ENCODE measurements around the gene MT1X. TPM values are rescaled to one million over a fixed set of nuclear protein-coding genes. Genes with fewer than 3 reads are reported as not detected.
A peak's percentile ranks its signal among the peaks of the same experiment; 100 is the strongest.

The MT1X gene
- total and polyA plus RNA-seq, 2 of the 13 experiments (the other 11 are each of a cell fraction or from before 2014, with no cell fraction given): 19.7 to 288 TPM

DNA sequence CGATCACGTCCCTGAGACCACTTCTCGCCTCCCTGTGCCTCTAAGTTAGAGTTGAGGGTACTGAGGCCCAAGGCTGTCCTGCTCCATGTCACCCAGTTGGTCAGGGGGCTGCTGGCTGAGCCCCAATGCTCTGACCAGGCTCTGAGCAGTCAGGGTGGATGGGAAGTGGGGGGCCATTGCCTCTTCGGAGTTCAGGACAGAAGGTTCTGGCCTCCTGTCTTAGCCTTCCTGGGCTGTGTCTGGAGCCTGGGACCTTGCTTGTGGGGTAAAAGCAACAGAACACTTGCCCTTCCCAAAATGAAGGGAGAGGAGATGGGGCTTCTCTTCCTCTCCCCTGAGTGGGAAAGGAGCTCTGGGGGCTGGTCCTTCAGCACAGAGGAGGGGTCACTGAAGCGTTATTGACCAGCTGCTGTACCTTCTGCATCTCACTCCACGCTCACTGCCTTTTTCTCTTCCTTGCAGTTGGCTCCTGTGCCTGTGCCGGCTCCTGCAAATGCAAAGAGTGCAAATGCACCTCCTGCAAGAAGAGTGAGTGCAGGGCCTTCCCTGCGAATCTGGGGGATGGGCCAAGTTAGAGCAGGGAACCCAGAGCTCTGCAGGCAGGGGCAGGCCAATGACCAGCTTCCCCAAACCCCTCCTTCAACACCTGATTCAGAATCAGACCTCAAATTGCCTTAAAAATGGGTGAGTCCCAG is 580 bp downstream of the MT1X start:
- WGBS (ENCODE audit: low lambda C conversion rate): 12% methylated on average over 8 of the region's 8 CpGs
- H3K4me3 ChIP-seq (replicated peaks in 1 of 3; ENCODE audit: insufficient read depth in 1 of 3, low read depth in 2 of 3, low read length in 3 of 3): peak overlapping the region; percentile 62 to 83 (median 78); a peak in 5 of 6 replicates
- H2AFZ ChIP-seq (ENCODE audit: low read length): peak overlapping the region; percentile 79
- POLR2A ChIA-PET: interaction anchor here (0.8 to 2.3 kb wide), 9 partner anchors 19 to 76 kb away, joined by 3 to 15 read pairs (median 3); partner anchors contain the start of genes MT1A, MT1E, MT2A and NUP93
- in situ Hi-C loops (cut with HindIII; ENCODE audit: extremely low pct_ligation_motif_present, low pct_unique_long_range_greater_than_20kb) (no loop called here), intact Hi-C loops (cut with micrococcal nuclease; ENCODE audit: unreplicated experiment) (no loop called here)
- H3K9me3 ChIP-seq (ENCODE audit: low read length): peaks cover 10% of the 10 kb centered on the region
- H3K79me2 ChIP-seq (ENCODE audit: insufficient read depth, low read length): no peaks in the 10 kb centered on the region
- TSS peak; percentile 92 for BruUV-seq (replicated peaks)
- ATAC-seq: peak; percentile 18
- H3K9ac ChIP-seq (ENCODE audit: insufficient read depth, low read depth, low read length): peak overlapping the region; percentile 66
- FAIRE-seq: no peak
- peaks cover 45% of the 10 kb centered on the region for H3K4me1 ChIP-seq (ENCODE audit: insufficient read depth, low read length)
- H3K27me3 ChIP-seq (ENCODE audit: control insufficient read depth in 1 of 2, insufficient read depth in 2 of 2, low read length in 2 of 2): peaks cover 0 to 6% of the 10 kb centered on the region in 2 experiments; a peak in 1 of 5 replicates
- H4K20me1 ChIP-seq (ENCODE audit: insufficient read depth, low read length): no peaks in the 10 kb centered on the region
- H3K36me3 ChIP-seq (replicated peaks in 1 of 2; ENCODE audit: control insufficient read depth in 1 of 2, insufficient read depth in 2 of 2, low read length in 2 of 2): no peaks in the 10 kb centered on the region
- CTCF ChIA-PET (ENCODE audit: low intra/inter-chr PET ratio, low total read pairs): no interaction called here
- H3K27ac ChIP-seq (ENCODE audit: extremely low read length, insufficient read depth, low read length): no peak overlapping the region
- no peak for DNase-seq (ENCODE audit: low spot score)
- peak overlapping the region; percentile 100 for H3K4me2 ChIP-seq (ENCODE audit: low read depth, low read length)
- TF ChIP-seq CBFB (CRISPR knock-in tag; IDR thresholded peaks at IDR 0.05) (no peak), ZNF33B (CRISPR knock-in tag; IDR thresholded peaks at IDR 0.05) (no peak), HOXA9 (CRISPR knock-in tag; IDR thresholded peaks at IDR 0.05; ENCODE audit: borderline replicate concordance) (0 out of 2 replicates have a peak, but pooled peaks have one; percentile 8), ATF1 (CRISPR knock-in tag; IDR thresholded peaks at IDR 0.05) (no peak), ATF7 (IDR thresholded peaks at IDR 0.05) (no peak), ATF7 (CRISPR knock-in tag; IDR thresholded peaks at IDR 0.05) (0 out of 2 replicates have a peak, but pooled peaks have one; percentile 3), NFE2L1 (CRISPR knock-in tag; IDR thresholded peaks at IDR 0.05; ENCODE audit: borderline replicate concordance) (peak; percentile 6; the same call in 1 of the 2 replicates), BORCS8-MEF2B (CRISPR knock-in tag; IDR thresholded peaks at IDR 0.05) (0 out of 2 replicates have a peak, but pooled peaks have one; percentile 11), ZNF782 (CRISPR knock-in tag; IDR thresholded peaks at IDR 0.05; ENCODE audit: borderline replicate concordance) (0 out of 2 replicates have a peak, but pooled peaks have one; percentile 5), SMAD3 (CRISPR knock-in tag; IDR thresholded peaks at IDR 0.05) (no peak), SNAPC2 (CRISPR knock-in tag; IDR thresholded peaks at IDR 0.05) (0 out of 2 replicates have a peak, but pooled peaks have one; percentile 8), SMARCC2 (IDR thresholded peaks at IDR 0.05) (no peak), ZNF713 (CRISPR knock-in tag; IDR thresholded peaks at IDR 0.05) (0 out of 2 replicates have a peak, but pooled peaks have one; percentile 16)
- TF ChIP-seq, protein P1, sequence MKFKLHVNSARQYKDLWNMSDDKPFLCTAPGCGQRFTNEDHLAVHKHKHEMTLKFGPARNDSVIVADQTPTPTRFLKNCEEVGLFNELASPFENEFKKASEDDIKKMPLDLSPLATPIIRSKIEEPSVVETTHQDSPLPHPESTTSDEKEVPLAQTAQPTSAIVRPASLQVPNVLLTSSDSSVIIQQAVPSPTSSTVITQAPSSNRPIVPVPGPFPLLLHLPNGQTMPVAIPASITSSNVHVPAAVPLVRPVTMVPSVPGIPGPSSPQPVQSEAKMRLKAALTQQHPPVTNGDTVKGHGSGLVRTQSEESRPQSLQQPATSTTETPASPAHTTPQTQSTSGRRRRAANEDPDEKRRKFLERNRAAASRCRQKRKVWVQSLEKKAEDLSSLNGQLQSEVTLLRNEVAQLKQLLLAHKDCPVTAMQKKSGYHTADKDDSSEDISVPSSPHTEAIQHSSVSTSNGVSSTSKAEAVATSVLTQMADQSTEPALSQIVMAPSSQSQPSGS (CRISPR knock-in tag; IDR thresholded peaks at IDR 0.05): no peak
- TF ChIP-seq, protein P2, sequence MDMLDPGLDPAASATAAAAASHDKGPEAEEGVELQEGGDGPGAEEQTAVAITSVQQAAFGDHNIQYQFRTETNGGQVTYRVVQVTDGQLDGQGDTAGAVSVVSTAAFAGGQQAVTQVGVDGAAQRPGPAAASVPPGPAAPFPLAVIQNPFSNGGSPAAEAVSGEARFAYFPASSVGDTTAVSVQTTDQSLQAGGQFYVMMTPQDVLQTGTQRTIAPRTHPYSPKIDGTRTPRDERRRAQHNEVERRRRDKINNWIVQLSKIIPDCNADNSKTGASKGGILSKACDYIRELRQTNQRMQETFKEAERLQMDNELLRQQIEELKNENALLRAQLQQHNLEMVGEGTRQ (IDR thresholded peaks at IDR 0.05; ENCODE audit: low read depth, low read length): 0 out of 2 replicates have a peak, but pooled peaks have one; percentile 9
- TF ChIP-seq, protein P2 (CRISPR knock-in tag; IDR thresholded peaks at IDR 0.05; ENCODE audit: borderline replicate concordance): no peak
- TF ChIP-seq, protein P3, sequence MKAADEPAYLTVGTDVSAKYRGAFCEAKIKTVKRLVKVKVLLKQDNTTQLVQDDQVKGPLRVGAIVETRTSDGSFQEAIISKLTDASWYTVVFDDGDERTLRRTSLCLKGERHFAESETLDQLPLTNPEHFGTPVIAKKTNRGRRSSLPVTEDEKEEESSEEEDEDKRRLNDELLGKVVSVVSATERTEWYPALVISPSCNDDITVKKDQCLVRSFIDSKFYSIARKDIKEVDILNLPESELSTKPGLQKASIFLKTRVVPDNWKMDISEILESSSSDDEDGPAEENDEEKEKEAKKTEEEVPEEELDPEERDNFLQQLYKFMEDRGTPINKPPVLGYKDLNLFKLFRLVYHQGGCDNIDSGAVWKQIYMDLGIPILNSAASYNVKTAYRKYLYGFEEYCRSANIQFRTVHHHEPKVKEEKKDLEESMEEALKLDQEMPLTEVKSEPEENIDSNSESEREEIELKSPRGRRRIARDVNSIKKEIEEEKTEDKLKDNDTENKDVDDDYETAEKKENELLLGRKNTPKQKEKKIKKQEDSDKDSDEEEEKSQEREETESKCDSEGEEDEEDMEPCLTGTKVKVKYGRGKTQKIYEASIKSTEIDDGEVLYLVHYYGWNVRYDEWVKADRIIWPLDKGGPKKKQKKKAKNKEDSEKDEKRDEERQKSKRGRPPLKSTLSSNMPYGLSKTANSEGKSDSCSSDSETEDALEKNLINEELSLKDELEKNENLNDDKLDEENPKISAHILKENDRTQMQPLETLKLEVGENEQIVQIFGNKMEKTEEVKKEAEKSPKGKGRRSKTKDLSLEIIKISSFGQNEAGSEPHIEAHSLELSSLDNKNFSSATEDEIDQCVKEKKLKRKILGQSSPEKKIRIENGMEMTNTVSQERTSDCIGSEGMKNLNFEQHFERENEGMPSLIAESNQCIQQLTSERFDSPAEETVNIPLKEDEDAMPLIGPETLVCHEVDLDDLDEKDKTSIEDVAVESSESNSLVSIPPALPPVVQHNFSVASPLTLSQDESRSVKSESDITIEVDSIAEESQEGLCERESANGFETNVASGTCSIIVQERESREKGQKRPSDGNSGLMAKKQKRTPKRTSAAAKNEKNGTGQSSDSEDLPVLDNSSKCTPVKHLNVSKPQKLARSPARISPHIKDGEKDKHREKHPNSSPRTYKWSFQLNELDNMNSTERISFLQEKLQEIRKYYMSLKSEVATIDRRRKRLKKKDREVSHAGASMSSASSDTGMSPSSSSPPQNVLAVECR (CRISPR knock-in tag; IDR thresholded peaks at IDR 0.05; ENCODE audit: borderline replicate concordance): 0 out of 2 replicates have a peak, but pooled peaks have one; percentile 32

Data from HepG2 (cell line).